Colonic mucosa (tissue), 4 donors: ENCODE data around the gene RPS4Y1. TPM values are rescaled to one million over a fixed set of nuclear protein-coding genes. Genes with fewer than 3 reads are reported as not detected.

Experiments used
- DNase-seq: peaks from one replicate; pipeline ENCODE4 v3.0.0-alpha.2; 2020
- H3K27ac ChIP-seq: fragments of 200-600 bp; one replicate; pipeline ENCODE4 v1.8.0; 2021
- H3K27me3 ChIP-seq: fragments of 200-600 bp; one replicate; pipeline ENCODE4 v1.8.0; 2021
- H3K36me3 ChIP-seq: fragments of 200-600 bp; one replicate; pipeline ENCODE4 v1.8.0; 2021
- H3K4me1 ChIP-seq: fragments of 200-600 bp; one replicate; pipeline ENCODE4 v1.8.0; 2021; ENCODE audit warnings: mild to moderate bottlenecking
- H3K4me3 ChIP-seq: fragments of 200-600 bp; one replicate; pipeline ENCODE4 v1.8.0; 2021
- H3K9ac ChIP-seq, 2 donors: one replicate each; pipeline ENCODE4 v1.7.0; 2013; ENCODE audit warnings: control low read depth in 2 of 2, low read depth in 2 of 2, low read length in 2 of 2
- H3K9me3 ChIP-seq: fragments of 200-600 bp; one replicate; pipeline ENCODE4 v1.8.0; 2021
- CTCF ChIP-seq: fragments of 200-600 bp; IDR thresholded peaks from one replicate; pipeline ENCODE4 v1.8.0; 2022; ENCODE audit warnings: antibody characterized with exemption, mild to moderate bottlenecking
- intact Hi-C: fragments of 100-400 bp; cut with DNase I; formaldehyde crosslinking; loops from one replicate; pipeline ENCODE4 v1.14.1; 2022
- total RNA-seq, 2 donors: library from RNA; stranded (reverse); fragmentation: NEBNext Ultra II Directional in 1 of 2; extraction: Animal tissue kit (Norgen Biotek cat#: 25700) in 1 of 2; gene quantifications; one replicate each; pipeline ENCODE4 v1.2.1, GENCODE V29; 2021
- donor health status: healthy.
- donor health status: DM: no; HTN: no; CAD: no.
- donor health status: DM: no; HTN: no; CAD: no.

Gene RPS4Y1
- total RNA-seq, 2 donors from 2014 or later, result 1.9 TPM; not detected in 1

GRCh38 chrY:2883561-2883960, 42.2 kb downstream of the RPS4Y1 start:
- Histone ChIP-seq H3K9me3 (no peaks in the 10 kb centered on the region), H3K9ac (no peak overlapping the region), H3K4me3 (no peak overlapping the region), H3K27me3 (no peaks in the 10 kb centered on the region), H3K4me1 (no peaks in the 10 kb centered on the region), H3K36me3 (no peaks in the 10 kb centered on the region), H3K27ac (no peak overlapping the region)
- TF ChIP-seq CTCF, result no peak
- intact Hi-C loops, result no loop called here
- no peak for DNase-seq

- Histone ChIP-seq H3K4me1 (no peaks in the 10 kb centered on the region), H3K27me3 (no peaks in the 10 kb centered on the region), H3K27ac (no peak overlapping the region), H3K4me3 (no peak overlapping the region), H3K9me3 (no peaks in the 10 kb centered on the region), H3K36me3 (no peaks in the 10 kb centered on the region), H3K9ac (no peak overlapping the region)
- no peak for DNase-seq
- intact Hi-C loops, result no loop called here
- no peak for TF ChIP-seq CTCF
Observed at GRCh38 chrY:2885880-2886279, 44.5 kb downstream of the RPS4Y1 start.

GRCh38 chrY:2887386-2887785, 46.0 kb downstream of the RPS4Y1 start:
- Histone ChIP-seq H3K9me3 (no peaks in the 10 kb centered on the region), H3K4me3 (no peak overlapping the region), H3K27ac (no peak overlapping the region), H3K4me1 (no peaks in the 10 kb centered on the region), H3K27me3 (no peaks in the 10 kb centered on the region), H3K36me3 (no peaks in the 10 kb centered on the region), H3K9ac (no peak overlapping the region)
- intact Hi-C loops, result no loop called here
- no peak for TF ChIP-seq CTCF
- no peak for DNase-seq

- Histone ChIP-seq H3K9me3 (no peaks in the 10 kb centered on the region), H3K27ac (no peak overlapping the region), H3K4me3 (no peak overlapping the region), H3K27me3 (no peaks in the 10 kb centered on the region), H3K9ac (no peak overlapping the region), H3K4me1 (no peaks in the 10 kb centered on the region), H3K36me3 (no peaks in the 10 kb centered on the region)
- DNase-seq, result no peak
- intact Hi-C loops, result no loop called here
- no peak for TF ChIP-seq CTCF
Observed at GRCh38 chrY:2887955-2888354, 46.6 kb downstream of the RPS4Y1 start.

- no peak for TF ChIP-seq CTCF
Observed at GRCh38 chrY:2893471-2893870, 52.1 kb downstream of the RPS4Y1 start.

GRCh38 chrY:2896050-2896449, 54.6 kb downstream of the RPS4Y1 start:
- H3K36me3 ChIP-seq, result no peaks in the 10 kb centered on the region
- H3K4me1 ChIP-seq, result no peaks in the 10 kb centered on the region
- TF ChIP-seq CTCF, result no peak
- H3K9me3 ChIP-seq, result no peaks in the 10 kb centered on the region
- H3K4me3 ChIP-seq, result no peak overlapping the region
- H3K27me3 ChIP-seq, result no peaks in the 10 kb centered on the region
- no peak overlapping the region for H3K9ac ChIP-seq
- H3K27ac ChIP-seq, result no peak overlapping the region
- intact Hi-C loops, result no loop called here
- no peak for DNase-seq

More at GRCh38 chrY:2893471-2893870, 52.1 kb downstream of the RPS4Y1 start:
- Histone ChIP-seq H3K36me3 (no peaks in the 10 kb centered on the region), H3K9me3 (no peaks in the 10 kb centered on the region), H3K4me3 (no peak overlapping the region), H3K9ac (no peak overlapping the region), H3K4me1 (no peaks in the 10 kb centered on the region), H3K27ac (no peak overlapping the region), H3K27me3 (no peaks in the 10 kb centered on the region)
- DNase-seq, result no peak
- intact Hi-C loops, result no loop called here
